Fibroblast of skin of scalp (primary cell): Measurements from ENCODE around the gene GRIK3.
A peak's percentile ranks its signal among the peaks of the same experiment; 100 is the strongest.

Experiments used
- DNase-seq: peaks from one replicate; pipeline ENCODE4 v3.0.0-alpha.2; 2013

The GRIK3 gene

DNA sequence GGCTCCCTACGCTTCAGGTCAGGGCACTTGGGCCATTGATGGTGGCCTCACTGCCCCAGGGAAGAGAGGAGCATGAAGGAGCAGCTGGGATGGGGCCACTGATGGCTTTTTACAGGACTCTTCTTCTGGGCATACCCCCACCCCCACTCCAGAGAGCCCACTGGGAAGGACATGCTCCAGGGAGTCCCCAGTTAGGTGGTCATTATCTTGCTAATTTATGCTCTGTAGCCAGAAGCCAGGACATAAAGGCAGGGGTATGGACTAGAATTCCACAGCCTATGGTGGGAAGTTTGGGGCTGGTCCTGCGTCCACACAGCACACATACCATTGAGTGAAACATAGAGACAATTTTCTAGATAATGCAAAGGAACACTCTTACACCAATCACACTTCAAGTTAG, 8.8 kb upstream of the GRIK3 start:
- no peak for DNase-seq

DNA sequence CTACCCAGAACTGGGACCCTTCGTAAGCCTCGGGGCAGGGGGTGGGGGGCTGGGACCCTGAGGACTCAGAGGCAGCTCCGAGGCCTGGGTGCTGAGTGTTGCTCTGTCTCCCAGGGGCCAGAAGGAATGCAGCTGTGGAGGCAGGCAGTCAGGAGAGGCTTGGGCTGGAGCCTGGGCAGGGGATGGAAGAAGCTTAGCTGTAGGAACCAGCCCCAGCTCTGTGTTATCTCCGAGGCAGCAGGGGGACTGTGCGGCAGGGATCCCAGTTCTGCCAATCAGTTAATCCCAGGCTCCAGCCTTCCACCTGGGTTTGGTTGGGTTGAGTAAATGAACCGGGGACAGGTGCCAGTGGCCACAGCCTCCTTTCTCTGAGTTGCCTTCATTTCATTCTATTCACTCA, 8.2 kb upstream of the GRIK3 start:
- no peak for DNase-seq

DNA sequence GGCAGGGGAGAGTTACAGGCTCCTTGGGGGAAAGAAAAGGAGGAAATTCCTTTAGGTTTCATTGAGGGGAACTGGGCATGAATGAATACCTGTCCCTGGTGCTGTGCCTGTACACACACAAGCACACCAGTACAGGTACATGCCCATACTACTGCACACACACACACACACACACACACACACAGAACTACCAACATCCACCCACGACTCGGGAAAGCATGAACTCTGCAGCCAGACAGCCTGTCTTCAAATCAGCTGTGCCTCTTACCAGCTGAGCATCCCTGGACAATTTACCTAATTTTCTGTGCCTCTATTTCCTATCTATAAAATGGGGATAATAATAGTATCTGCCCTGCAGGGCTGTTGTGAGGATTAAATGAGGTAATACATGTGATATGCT, 7.2 kb upstream of the GRIK3 start:
- DNase-seq, result no peak

DNA sequence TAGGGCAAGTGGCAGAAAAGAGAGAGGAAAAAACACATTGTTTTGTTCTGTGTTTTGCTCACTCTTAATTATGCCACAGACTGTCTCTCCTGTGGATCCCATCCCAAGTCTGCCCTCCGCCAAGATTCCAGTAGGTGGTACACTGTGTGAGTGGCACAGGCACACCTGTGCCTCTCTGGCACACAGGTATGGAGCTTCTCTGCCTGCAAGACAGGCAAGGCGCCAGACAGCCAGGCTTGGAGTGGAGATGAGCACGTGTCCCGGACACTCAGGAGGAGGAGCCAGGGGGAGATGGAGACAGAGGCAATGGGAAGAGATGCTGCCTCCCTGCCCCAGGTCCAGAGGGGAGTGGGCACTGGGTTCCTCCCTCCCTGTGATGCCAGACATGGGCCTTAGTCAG, 6.5 kb upstream of the GRIK3 start:
- no peak for DNase-seq

DNA sequence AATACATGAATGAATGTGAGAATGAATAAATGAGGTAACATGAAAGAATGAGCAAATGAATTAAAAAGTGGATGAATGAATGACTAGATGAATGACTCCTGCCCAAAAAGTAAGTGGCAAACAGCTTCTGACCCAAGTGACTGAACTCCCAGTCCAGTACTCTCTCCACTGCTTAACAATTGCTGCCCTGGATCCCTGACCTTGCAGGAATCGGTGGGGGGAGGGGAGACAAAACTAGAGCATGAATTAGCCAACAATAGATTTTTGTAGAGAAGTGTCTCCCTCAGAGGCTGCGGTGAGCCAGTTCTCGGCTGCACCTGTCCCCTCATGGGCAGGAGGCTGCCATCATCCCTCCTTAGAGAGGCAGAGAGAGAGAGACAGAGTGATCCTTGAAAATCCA, 5.9 kb upstream of the GRIK3 start:
- no peak for DNase-seq

DNA sequence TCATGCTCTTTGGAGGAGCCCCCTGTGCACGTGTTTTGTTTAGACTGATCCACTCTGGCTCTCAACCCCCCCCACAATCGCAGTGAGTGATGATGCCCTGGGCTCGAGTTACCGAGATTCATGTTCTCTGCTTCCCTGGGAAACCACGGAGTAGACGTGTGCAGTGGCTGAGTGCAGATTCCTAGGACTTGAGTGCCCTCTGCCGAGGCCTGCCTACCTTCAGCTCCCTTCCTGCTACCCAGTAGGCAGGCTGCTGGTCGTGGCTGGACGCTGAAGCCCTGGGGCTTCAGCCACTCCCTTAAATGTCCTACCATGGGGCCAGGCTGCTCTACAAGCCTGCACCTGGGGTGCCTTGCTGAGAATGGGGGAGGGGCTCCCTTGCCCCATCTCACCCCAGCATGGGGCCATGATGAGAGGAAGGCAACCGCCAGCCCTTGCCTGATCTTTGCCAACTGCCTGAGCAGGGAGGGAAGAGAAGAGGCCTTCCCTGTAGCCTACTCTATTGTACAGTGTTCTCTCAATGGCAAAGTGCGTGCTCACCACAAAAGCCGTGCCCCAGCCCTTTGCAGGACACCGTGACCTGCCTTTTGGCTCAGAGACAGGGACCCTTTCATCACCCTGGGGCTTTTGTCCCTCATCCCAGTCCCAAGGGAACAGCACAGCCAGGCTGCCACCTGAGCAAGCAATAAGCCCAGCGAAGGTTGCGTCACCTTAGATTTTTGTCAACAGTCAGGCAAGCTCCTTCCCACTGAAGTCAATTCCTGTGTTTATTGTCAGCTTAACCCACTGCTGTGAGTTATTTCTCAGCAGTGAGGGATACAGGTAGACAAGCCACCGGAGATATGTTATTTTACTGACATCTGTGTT, 4.1 kb upstream of the GRIK3 start:
- DNase-seq, result no peak

DNA sequence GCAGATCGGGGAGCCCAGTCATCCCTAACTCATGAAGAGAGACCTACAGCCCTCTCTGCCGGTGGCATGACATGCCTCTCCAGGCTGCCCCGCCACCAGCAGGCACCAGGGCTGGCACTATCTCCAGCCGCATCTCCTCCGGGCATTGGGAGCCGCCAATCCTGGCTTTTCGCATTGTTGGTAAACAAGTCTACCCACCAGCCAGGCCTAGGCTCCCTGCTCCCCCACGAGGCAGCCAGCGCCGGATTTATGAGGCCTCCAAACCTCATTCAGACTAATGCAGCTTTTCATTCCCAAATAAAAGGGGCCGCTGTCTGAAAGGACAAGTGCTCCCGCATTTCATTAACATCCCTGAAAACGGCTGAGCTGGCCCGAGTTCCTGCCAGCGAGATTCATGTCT, 3.4 kb upstream of the GRIK3 start:
- no peak for DNase-seq

DNA sequence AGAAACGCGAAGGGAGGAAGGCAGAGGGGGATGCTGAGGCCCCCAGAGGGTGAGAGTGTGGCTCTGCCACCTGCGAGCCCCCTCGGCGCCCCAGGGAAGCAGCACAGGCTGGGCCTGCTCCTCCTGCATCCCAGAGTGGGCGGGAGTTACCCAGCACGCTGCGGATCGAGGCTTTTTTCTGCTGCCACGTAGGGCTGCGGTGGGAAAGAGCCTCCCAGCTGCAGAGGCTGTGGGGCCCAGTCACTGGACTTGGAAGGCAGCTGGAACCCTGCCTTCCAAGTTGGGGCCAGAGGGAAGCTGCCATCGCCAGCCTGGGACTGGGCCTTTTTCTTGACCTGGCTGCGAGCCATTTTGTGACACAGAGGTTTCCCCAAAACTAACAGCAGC, 2.3 kb upstream of the GRIK3 start:
- no peak for DNase-seq

DNA sequence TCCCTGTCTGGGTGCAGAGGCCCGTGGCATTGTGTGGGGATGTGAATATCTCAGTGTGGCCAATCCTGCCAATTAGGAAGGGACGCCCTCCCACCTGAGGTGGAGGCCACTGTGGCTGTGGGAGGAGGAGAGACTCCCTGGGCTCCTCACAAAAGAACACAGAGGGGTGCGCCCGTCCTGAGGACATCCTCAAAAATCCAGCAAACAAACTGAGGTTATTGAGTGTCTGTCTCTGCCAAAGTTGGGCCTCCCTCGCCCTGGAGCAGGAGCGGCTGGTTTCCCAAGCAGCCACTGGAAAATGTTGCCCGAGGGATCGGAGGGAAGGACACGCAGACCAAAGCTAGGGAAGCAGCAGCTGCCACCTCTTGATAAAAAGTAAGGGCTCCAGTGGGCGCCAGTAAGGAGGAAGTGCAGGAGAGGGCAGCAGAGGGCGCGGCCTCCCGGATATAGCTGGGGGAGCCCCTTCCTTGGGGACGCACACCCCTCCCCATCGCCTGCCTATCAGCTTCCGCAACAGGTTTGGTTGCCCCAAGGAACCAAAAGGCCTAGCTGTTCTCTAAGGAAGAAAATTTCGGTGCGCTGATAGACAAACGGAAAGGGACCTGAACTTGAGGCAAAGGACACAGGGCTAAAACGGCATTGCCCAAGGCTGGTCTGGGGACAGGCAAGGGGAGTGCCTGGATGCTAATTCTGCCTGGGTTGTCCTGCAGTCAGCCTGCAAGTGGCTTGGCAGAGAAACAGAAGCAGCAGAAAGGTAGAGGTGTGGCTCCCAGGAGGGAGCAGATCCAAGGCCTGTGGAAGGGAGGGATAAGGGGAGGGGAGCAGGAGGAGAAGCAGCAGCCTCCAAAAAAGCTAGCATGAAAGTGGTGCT, 1.7 kb upstream of the GRIK3 start:
- DNase-seq, result no peak

DNA sequence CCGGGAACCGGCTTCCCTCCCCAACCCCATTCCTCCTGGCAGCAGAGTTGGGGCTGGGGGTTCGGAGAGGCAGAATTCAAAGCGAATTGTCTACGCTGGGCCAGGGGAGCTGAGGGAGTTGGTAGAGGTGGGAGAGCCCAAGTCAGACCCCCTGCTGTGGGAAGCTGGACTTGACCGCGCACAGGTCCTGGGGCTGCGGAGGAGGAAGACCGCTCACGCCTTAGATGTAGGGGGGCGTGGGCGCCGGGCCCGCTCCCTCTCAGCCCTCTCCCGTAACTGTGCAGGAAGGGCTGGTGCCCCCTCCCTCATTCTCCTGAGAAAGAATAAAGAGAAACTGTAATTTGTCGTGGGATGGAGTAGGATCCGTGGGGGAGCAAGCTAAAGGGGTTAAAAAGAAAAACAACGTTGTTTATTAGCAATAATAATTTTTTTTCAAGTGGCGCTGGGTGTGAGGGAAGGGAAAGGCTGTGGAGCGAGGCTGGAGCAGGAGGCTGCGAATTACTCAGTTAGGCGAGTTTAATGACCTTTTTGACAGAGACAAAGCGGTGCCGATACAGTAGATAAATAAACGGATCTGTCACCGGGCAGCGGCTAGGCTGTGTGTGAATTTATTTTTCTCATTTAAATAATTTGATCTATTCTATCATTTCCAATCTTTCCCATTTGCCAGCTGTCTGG, 838 bp upstream of the GRIK3 start:
- DNase-seq, result no peak

DNA sequence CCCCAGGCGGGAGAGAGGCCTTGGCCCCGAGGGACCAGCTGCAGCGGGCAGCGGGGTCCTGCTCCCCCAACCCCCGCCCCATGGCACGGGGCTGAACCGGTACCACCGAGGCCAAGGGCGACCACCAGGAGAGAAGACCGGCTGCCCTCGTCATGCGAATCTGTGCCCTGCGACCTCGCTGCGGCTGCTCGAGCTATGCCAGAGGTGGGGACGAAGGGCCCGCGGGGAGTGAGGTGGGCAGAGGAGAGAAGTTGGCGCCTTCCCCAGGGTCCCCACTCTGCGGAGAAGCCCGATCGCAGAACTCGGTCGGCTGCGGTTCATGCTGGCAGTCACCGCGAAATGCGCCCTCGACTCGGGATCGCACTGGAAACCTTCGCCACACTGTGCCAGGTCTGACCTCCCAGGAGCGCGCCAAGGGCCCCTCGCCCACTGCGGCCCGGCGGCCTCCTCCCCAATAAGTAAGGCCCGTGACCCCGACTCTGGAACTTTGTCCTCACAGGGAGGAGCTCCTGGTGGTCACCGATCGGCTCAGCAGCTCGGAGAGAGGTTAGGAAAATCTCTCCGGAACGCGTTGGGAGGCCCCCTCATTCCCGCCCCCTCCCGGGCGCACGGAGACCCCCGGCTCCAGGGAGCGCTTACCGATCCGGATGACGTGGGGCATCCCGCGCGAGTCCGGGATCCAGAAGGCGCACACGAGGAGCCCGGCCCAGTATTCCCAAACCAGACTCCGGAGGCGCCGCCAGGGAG, 787 bp downstream of the GRIK3 start:
- DNase-seq, result no peak

DNA sequence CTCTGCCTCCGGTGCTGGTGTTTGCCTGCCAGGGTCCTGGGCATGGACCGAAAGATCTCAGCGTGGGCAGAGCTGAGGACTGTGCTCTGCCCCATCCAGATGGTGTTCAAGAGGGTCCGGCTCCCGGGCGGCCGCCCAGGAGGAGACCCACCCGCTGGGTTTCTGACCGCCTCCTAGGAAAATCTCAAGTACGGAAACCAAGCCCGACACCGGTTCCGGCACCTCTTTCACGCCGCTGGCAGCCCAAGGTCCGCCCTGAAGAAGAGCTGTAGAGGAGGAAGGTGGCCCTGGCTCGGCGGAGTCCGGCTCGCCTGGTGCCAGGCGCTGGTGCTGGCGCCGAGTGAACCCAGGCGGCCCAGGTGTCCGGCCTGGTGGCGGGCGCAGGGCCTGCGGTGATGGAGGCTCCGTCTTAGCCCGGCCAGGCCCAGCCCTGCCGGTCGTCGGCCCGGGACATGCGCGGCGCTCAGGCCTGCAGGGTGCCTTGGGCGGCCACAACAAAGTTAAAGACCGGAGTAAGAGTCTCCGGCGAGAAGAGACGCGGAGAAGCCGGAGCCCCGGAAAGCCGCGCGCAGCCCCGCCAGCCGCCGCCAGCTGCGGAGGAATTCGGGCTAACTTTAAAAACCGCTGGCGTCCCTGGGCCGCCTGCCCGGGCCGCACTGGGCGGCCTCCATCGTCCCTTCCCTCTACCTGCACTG, 1.5 kb downstream of the GRIK3 start:
- DNase-seq, result no peak

DNA sequence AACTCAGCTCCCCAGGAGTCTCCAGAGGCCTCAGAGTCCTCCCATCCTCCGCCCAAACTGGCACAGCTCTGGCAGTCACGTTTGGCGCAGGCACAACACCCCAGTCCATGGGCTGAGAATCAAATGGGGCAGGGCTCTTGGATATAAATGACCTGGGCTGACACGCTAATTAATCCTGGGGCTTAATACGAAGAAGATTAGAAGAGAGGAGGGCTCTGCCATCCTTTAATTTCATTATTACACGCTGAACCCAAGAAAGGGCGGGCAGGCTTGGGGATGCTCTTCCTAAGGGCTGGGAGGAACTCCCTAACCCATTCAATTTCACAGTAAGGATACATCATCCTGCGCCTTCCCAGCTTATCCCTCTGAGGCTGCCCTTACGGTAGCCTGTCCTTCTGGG, 2.4 kb downstream of the GRIK3 start:
- no peak for DNase-seq

DNA sequence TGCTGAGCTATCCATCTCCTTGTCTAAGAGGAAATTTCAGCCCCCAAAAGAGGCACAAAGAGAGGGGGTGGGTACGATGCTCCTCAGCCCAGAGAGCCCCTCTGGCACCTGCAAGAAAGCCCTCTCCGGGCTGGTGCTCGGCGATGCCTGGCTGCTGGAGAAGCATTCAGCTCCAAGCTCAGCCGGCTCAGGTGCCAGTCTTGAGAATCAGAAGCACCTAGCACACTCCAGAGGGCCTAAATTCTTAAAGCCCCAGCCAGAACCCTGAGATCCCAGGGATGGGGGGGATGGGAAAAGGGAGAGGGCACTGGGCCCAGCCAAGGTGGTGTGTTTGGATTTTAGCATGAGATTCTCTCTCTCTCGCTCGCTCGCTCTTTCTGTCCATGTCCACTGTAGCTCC, 2.9 kb downstream of the GRIK3 start:
- no peak for DNase-seq

DNA sequence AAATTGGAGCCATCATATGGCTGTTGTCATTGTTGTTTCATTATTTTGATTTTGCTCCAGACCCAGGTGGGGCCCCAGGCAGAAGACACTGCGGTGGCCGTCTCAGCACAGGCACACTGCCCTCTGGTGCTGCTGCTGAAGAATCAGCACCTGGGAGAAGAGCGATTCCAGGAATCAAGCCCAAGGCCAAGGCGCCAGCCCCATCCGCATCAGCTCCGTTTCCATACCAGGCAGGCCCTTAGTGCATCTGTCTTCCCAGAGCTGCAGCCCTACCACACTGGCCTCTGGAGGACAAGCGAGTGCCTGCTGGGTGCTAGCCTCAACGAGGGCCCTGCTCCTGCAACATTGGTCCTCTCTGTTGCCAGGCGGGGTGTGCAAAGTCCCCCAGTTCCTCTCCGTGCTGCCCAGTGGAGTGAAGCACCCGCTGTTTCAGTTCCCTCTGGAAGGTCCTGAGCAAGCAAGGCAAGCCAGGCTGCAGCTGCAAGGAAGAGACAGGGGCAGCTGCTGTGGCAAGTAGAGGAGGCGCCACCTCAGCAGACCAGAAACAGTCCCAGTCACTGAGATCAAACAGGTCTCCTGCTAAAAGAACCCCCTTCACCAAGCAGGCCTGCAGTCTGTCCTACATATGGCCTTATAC, 5.2 kb downstream of the GRIK3 start:
- DNase-seq, result no peak

DNA sequence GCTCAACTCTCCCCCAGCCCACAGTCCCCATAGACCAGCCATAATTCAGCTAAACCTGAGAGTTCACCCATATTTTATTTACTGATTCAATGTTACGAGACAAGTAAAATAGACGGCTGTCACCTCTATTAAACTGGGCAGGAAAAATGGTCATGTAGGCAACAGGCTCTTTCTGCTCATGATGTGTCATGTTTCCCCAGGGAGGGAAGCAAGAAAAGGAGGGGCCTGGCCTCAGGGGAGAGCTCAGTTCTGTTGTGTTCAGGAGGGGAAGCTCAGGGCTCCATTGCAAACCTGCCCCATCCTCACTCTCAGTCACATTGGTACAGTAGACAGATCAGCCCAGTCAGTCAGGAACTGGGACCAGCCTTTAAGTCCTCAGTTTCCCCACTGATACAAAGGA, 12.8 kb downstream of the GRIK3 start:
- DNase-seq, result no peak

DNA sequence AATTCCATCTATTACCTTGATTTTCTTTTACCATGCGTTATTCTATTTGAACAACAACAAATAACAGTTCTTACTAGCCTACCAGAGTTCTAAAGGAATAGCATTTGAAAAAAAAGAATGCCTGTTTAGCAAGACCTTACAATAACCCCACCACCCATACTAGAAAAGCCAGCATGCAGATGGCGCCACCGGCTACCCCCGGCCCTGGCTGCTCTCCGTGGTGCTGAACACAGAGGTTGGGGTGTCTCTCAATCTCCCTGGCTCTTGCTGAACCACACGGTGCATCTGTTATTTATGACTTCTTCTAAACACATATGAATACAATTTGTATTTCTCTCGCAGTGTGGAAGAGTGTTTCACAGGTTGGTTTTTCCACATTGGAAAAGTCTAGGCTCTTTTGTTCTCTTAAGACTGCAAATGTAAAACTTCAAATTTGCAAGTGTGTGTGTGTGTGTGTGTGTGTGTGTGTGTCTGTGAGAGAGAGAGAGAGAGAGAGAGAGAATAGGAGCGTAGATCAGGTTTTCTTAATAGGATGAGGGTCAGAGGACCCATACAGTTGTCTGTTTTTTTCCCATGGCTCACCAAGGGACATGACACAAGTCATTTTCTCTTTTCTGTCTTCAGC, 13.6 kb downstream of the GRIK3 start:
- DNase-seq, result peak; percentile 16

DNA sequence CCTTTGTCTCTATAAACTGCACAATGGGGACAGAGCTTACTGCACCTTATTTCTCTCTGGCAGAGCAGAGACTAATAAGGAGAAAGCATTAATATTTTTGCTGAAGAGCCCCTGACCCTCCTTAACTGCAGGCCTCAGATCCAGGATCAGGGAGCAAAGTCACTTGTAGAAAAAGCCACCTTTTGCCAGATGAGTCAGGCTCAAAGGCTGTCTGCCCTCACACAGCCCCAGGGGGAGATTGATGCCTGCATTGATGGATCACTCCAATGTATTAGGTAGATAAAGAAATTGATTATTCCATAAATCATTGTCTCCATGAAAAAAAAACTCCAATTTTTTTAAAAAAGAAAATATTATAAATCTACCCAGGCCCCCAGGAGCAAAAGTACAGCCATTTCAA, 15.8 kb downstream of the GRIK3 start:
- no peak for DNase-seq

DNA sequence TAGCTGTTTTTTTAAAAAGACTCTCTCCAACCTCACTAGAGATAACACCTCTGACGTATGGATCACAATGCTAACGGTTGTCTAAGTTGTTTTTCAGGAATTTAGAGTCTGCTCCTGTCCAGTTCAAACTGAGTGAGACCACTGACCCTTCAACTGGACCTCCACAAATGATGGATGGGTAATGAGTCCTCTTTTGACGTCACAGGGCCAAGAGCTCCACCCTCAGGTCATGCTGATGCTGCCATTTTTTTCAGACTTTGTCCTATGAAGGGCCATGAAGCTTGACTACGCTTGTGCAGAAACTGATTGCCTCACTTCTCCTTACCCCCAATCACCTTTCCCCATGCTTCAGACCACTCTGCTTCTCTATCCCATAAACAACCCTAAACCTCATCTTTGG, 16.6 kb downstream of the GRIK3 start:
- no peak for DNase-seq

DNA sequence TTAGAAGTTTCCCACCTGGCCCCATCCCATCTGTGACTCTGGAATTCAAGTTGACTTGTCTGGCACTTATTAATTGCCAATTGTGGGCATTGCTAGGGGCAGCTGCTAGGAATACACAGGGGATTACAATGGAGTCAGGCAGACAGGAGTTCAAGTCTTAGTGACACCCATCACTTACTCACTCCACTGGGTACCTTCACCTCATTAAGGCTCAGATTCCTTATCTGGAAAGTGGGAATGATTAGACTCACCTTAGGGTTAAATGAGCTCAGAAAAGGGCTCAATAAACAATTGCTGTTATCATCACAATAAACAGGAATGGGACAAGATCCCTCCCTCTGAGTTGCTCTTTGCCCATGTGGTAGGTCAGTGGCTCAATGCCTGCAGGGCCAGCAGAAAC, 18.2 kb downstream of the GRIK3 start:
- no peak for DNase-seq

DNA sequence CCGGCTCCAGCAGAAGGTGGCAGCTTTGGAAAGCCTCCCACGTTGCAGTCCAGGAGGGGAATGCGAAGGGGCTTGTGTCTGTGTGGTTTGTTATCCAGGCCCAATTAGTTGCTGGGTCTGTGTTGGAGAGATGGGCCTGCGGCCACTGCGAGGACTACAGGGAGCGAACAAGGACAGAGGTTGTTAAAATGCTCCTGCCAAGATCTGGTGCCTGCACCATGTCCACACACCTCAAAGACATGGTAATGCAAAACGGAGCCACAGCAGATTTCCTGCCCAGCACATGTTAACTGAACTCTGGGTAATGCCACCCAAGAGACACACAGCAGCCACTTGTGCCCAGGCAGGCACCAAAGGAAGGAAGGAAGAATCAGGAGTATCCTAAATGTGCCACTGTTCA, 18.6 kb downstream of the GRIK3 start:
- no peak for DNase-seq
